GM12872 (cell line): ENCODE measurements around the gene CFAP298.

Experiments
- CTCF ChIP-seq: IDR thresholded peaks from 3 replicates; pipeline ENCODE4 v1.5.1; 2011; ENCODE audit warnings: low read depth, mild to moderate bottlenecking, low read length, moderate library complexity; ENCODE audit not compliant: insufficient read depth

CFAP298 gene

GRCh38 chr21:32612075-32612998 is at the start of gene CFAP298:
CFAP298 (minus strand) TSS chr21:32612377; CDS start chr21:32612243, 134 bp downstream.
- TF ChIP-seq CTCF, result no peak

- TF ChIP-seq CTCF, result no peak
These were observed 46.3 kb upstream of the CFAP298 start for GRCh38 chr21:32658524-32658923.

- TF ChIP-seq CTCF, result peak; percentile 74
These were observed 41.2 kb upstream of the CFAP298 start for GRCh38 chr21:32653326-32653901.

- TF ChIP-seq CTCF, result no peak
These were observed 36.0 kb upstream of the CFAP298 start for GRCh38 chr21:32648165-32648564.

- TF ChIP-seq CTCF, result no peak
These were observed 33.3 kb upstream of the CFAP298 start for GRCh38 chr21:32645261-32646182.

GRCh38 chr21:32641710-32642698 is 29.8 kb upstream of the CFAP298 start:
- no peak for TF ChIP-seq CTCF
